Fibroblast of skin of right biceps (primary cell): ENCODE data around the gene SENP1.

ENCODE experiments used
- DNase-seq: peaks from one replicate; pipeline ENCODE4 v3.0.0-alpha.2; 2013

SENP1 gene

DNA sequence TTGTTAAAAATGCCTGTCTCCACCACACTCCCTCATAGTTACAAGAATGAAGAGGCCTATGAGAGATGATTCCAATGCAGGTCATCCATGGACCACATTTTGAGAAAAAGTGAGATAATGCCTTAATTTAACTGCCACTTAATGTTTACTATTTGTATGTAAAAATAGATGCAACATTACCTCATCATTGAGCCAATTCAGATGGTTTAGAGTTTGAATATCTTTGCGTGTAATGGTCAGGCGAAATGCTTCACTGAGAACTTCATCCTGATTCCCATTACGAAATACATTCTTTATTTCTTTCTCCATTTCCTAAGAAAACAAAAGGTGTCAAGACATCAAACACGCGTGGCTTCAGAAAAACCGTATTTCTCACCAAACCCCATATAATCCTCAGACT is 42.3 kb downstream of the SENP1 start:
- DNase-seq = no peak

DNA sequence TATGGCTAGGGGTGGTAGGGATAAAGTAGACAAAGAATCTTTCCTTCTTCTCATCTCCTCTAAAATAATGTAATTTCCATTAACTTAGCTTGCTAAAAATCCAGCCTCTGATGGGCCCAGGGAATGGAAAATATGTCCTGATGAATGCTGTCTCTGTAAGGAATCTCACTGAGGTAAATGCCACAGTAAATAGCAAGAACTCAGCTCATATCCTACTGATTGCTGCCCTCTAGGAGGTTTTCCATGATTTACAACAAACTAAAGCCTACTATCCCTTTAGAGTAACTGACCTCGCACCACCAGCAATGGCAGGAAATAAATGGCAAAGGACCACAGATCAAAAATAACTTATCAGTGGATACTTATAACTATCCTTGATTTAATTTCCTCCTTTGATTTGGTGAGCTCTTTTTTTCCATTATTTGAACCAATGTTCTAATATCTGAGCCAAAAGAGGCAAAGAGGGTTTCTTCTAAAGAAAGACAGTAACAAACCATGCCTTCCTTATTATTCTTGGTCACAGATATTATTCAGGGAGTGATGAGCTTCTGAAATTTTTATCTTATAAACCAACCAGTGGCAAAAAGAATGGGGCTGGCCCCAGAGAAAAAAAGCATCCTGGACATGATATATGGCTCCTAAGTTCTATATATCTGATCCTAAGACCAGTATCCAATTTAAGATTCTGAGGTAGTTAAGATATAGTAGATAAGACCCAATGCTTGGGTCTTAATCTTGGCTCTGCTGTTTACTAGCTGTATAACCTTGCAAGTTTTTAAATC is 43.8 kb downstream of the SENP1 start:
- no peak for DNase-seq

DNA sequence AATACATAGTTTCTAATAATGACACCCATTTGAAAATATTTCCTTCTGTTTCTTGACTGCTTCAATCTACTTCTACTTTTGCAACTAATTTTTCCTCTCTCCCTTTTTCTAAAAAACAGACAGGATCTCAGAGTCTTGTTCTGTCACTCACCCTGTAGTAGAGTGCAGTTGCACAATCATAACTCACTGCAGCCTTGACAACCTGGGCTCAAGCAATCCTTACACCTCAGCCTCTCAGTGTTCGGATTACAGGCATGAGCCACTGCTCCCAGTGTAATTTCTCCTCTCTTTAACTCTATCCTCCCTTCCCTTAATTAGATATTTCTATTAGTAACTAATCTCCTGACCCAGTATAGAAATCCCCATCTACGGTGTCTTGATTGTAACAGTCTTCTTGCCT is 45.4 kb downstream of the SENP1 start:
- no peak for DNase-seq

DNA sequence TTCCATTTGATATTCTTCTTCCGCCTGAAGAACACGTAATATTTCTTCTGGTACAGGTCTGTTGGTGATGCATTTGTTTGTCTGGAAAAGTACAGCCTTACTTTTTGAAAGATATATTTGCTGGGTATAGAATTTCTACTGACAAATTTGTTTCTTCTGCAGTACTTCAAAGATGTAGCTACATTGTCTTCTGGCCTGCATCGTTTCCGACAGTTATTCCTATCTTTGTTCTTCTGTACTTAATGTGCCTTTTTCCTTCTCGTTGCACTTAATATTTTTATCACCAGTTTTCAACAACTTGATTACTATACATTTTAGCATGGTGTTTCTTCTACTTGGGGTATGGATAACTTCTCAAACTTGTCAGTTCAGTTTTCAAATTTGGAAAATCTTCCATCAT is 47.1 kb downstream of the SENP1 start:
- DNase-seq = no peak

DNA sequence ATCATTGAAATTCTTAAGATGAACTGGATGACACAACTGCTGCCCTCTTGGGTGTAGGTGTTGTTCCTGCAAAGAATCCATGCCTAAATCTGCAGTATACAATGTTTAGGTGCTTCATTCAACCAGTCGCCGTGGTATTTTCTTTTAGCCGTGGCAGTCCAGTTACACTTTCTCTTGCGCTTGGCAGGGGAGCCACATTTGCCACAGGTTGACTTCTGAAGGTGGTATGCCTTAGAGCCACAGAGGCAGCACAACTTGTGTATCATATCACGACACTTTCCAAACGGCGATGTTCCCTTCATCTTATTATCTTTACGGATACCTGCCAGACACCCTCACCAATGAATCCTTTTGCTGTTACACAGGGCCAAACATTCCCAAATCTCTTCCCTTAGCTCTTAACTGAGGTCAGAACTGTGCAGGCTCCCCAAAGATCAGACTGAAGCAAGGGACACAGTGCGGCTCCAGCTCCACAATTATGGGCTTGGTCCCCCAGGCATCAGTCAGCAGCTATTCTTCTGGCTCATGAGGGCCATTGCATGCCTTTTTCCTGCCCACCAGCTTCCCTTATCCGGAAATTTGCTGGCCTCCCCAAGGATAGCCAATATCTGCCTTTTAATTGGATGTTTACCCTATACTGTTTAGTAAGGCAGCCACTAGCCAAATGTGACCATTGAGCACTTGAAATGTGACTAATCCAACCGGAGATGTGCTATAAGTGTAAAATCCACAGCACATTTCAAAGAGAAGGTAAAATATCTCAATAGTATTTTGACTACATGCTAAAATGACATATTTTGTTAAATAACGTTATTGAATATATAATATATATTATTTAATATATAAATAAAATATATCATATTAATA is 50.7 kb downstream of the SENP1 start:
- no peak for DNase-seq

DNA sequence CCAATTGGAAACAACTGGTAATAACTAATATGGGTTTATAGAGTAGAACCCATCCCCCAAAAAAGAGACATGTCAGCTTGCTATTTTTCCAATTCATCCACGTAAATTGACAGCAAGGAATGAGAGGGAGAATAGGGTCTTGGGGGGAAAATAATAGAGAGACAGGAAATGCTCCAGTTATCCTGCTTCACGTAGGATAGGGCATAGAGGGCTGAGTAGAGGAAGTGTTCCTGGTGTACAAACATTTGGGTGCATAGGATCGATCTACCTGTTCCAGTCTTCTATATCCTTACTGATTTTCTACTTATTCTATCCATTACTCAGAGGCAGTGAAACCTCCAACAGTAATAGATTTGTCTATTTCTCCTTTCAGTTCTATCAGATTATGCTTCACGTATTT is 52.0 kb downstream of the SENP1 start:
- no peak for DNase-seq

DNA sequence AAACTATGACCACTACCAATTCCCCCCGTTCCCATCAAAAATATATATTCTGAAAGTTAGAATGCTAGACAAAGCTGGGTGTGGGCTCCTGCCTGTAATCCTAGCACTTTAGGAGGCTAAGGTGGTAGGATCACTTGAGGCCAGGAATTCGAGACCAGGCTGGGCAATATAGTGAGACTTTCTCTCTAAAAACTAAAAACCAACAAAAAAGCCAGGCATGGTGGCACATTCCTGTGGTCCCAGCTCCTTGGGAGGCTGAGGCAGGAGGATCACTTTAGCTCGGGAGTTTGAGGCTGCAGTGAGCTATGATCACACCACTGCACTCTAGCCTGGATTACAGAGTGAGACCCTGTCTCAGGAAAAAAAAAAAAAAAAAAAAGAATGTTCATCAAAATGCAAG is 52.8 kb downstream of the SENP1 start:
- DNase-seq = no peak

DNA sequence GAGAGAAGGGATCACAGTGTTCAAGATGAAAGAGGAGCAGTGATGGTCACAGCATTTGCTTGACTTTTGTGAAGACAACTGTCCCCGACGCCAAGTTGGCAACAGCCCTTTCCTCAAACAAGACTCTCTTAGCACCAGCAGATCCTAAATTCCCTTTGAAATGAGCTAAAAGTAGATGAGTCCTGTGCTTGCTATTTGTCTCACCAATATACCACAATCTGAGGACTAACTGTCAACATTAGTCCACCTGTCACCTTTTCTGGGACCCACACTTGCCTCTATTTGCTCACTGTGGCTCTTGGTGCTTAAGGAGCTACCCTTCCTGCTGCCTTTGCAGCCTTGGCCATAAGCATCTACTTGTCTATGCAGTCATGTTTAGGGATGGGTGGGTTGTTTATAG is 54.2 kb downstream of the SENP1 start:
- DNase-seq = no peak

DNA sequence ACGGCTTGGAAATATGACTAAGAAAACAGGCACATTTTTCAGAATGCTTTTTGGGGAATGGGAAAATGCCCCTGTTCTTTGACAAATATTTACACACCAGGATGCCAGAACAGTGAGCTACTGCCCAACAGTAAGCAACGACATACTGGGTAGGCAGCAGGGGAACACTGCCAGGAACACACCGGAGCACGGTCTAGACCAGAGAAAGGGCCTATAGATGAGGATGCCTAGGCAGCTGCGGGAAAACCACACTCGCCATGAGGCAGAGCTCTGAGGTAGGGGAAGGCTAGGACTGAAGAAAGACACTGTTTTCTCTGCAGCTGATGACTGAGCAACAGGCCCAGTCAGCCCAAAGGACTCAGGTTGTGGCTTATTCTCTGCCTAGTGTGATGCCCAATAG is 55.7 kb downstream of the SENP1 start:
- DNase-seq = no peak

DNA sequence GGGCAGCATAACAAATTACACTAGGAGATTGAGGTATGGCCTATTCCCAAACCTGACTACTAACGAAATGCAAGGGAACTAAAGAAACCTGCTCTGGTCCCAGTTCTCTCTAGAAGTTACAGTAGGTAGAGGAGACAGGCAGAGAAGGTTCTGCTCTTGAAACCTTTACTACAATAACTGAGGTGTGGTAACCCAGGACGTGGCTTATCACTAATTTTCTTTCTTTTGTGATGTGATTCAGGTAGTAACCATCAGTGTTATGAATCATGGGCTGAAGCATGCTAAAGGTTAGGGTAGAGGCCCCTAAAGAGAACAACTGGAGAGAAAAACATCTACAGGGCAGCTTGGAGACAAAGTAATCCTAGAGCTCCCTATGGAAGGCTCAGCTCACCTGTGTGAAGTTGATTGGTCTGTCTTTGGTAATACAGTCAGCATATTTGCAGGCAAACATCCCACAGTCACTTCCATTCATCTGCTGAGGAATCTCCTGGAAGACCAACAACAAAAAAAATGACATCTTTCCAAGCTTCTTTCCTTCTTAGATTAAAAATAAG is 59.8 kb downstream of the SENP1 start:
- no peak for DNase-seq

DNA sequence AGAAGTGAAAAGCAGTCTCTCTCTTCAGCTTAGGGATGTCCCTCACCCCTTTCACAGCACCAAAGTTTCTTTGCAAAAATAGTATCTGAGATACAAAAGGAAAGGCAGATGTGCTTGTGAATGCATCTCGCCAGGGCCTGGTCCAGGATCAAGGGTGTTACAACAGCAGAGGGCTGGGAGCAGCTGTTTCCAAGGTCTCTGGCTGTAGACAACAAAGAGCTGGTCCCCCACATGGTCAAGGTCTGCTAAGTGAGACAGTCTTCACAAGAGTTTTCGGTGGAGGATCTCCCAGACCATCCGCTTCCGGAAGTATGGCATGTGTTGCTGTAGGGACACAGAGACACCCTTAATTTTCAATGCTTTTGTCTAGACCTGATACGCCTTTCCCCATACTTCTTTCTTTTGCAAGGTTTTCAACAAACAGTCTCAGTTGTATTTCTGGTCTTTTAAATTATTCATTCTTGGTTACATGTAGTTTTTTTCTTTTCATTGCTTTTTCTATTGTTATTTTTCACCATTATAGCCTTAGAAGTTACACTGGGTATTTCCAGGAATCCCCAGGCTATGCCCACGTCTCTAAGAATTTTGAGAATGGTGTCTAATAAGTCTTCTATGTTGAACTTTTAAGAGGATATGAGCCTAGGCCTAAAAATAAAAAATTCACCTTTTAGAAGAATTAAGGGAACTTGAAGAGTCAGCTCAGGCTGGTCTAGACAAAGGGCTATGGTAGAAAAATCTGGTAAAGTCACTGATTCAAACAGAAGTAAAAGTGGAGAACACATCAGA is 60.6 kb downstream of the SENP1 start:
- DNase-seq = no peak

DNA sequence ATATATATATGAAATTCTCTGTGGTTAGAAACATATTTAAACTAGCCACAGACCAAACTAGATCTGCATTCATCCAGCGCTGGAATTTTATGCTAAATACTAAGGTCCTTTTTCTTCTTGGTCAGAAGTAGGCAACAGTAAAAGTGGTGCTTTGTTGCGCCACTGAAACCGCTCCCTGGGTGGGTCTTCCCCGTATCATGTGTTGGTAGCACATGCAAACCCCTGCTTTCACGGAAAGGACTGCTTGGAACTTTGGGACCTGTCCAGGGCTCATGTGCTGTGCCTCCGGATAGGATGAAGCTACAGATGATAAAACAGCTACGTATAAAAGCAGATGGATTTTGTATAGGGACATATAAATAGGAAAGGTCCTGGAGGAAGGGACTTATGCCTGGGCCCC is 61.5 kb downstream of the SENP1 start:
- no peak for DNase-seq

DNA sequence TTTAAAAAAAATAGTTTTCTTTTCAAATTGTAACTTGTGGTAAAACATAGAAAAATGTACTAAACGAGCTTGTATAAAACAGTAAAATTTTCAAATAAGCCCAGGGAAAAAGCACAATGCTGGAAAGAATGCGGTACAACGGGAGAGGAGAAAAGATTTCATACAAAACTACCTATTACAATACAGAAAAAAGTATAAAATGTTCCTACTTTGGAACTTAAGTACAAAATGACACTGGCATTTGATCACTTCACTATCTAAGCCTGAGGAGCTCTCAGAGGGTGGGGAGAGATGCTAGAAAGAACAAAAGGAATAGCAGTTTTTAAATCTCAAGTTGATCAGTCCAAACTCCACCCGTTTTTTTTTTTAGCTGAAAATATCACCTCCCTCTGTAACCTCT is 62.1 kb downstream of the SENP1 start:
- DNase-seq = no peak

DNA sequence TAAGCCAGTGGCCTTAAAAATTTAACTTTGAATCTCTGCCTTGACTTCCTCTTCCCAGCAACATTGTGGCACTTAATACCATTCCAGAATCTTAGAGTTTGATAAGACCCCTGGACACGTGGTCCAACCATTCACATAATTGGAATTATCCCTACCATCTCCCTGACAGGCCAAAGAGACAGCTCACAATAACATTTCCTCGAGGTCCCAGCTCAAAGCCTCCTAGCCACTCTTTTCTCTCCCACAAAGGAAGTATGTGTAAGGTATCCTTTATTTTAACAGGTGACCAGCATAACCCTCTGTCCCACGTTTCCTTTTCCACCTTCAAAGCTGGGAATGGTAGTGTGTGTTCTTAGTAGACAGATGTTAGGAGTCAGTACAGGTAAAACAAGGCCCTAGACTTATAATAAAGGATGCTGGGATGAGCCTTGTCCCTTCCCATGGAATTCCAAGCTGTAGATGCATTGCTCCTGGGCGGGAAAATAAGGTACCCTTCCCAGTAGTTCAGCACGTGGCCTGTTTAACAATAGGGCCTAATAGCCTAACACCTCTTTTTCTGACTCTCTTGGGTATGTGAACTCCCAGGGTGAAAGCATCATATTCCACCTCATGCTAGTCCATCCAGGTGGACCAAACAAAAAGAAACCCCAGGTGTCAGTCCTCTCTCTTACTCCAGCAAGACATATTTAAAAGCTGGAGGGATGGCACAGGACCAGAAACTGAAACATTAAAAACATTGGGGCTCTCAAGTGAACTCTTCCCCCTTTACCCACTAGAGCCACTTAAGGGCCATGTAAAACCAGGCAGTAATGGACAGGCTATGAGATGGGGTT is 64.1 kb downstream of the SENP1 start:
- DNase-seq = no peak

DNA sequence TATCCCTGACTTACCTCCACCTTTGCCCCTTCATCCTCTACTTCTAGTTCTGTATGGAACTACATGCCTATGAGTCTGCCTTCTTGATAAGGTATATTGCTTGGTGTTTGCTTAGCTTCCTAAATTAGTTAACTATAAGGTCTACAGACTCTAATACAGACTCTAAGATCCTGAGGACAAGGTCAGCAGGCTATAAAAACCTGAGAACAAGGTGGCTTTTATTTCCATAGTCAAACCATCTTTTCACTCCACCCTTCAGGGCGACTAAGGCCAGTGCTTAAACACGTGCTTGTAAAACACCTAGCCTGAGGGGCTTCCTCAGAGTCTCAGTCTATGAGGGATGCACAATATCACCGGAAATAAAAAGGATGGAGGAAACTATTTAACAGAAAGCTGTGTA is 65.5 kb downstream of the SENP1 start:
- no peak for DNase-seq

DNA sequence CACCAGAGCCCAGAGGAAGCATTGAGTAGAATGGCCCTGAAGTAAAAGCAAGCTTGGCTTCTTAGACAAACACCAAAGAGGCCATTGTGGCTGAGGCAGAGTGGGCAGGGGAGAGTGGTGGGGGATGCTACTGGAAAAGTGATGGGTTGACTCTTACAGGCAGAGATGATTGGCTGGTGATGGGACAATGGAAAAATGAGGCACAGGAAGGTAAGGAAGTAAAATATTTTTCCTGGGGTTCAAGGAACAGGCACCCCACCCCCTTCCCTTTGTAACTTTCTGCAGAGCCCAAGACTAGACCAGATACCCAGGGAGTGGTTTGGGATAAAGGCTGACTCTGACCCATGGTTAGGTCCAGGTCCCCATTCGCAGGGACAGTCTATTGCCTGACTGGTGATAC is 66.7 kb downstream of the SENP1 start:
- DNase-seq = no peak

DNA sequence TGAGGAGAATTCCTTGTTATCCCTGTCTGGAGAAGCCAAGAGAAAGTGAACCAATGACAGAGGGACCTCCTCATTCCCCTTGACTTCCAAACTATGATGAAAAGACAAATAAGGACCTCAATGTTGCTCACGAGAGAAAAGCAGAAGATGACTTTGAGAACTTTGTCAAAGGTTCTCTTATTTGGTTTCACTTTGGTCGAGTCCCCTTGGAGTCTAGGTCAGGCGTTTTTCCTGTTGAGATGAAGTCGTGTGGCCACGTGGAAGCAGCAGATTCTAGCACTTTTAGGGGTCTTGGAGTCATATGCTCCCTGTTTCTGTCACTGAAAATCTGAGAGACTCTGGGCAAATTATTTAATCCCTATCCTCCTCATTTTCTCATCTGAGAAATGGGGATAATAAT is 67.8 kb downstream of the SENP1 start:
- DNase-seq = no peak

DNA sequence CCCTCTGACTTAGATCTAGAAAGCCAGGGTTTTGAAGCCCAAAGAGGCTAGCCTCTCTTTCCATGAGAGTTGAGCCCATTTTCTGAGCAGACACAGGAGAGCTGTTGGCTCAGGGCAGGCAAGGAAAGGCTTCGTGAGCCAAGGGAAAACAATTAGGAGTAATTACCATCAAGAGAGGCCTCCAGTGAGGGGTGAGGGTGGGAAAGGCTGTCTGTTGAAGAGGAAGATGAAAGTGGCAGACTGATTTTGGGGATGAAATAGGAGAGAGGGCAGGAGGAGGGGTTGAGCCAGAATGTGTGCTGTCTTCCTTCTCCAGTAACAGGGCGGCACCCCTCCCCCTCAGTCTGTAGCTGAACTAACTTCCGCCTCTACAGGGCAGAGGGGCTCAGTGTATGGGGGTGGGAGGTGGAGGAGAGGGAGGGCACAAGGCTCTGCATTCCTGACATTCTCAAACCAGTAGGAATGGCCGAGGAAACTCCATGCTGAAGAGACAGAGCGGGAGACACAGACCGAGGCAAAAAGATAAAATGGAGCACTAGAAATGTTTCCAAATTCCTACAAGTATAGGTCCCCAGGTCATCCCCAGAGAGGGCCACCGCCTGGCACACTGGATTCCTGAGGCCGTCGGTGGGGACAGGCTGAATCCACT is 68.5 kb downstream of the SENP1 start:
- peak; percentile 84 for DNase-seq

DNA sequence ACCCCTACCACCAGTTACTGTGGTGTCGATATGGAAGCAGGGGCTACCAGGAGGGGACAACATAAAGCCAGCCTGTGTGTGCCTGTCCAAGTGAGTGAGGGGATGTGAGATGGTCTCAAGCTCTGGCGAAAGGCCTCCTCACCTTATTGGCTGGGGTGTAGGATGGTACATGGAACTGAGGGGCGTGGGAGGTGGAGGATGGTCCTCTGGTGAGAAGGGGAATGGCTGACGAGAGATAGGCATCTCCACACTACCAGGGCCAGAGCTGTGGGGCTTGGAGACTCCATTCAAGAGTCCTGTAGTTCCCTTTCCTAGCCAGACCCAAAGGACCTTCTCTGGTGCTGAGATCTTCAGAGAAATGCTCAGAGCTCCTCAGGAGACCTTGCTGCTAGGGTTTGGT is 69.1 kb downstream of the SENP1 start:
- no peak for DNase-seq

DNA sequence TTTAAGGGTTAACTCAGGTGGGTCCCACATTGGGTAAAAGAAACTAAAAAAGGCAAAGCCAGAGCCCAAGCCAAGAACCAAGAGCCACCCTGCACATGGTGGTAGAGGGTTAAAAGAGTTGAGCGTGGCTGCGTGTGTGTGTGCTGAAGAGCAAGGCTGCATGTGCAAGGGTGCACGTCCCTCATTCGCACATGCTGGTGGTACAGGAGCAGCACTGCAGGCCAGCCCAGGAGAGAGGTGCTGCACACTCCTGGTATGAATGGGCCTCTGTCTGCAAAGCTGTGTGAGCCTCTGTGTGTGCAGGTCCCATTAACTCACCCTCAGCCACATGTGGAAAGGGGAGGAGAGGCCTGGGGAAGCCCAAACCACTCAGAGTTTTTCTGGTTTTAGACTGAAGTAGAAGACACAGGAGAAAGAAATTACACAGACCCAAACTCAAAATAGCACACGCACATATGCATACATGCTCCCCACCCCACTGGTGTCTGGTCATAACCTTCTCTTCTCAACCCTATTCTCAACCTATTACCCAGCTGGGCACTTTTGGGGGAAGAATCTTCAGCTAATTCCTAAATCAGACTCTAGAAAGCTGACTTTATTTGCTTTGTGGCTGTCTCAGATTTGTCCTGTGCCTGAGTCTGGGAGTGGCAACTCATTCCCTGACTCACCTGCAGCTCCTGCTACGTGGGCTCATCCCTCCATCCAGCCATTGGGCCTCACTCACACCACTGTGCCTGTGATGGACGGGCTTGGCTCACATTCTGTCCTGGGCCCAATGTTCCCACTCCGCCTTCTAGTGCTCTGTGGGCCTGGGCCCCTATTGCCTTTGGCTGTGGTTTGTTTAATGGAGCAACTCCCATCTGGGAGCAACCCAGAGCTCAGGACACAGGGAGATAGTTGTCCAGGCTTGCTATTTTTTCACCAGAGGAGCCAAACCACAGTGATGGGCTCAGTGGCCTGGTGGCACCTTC is 70.8 kb downstream of the SENP1 start:
- DNase-seq = no peak

DNA sequence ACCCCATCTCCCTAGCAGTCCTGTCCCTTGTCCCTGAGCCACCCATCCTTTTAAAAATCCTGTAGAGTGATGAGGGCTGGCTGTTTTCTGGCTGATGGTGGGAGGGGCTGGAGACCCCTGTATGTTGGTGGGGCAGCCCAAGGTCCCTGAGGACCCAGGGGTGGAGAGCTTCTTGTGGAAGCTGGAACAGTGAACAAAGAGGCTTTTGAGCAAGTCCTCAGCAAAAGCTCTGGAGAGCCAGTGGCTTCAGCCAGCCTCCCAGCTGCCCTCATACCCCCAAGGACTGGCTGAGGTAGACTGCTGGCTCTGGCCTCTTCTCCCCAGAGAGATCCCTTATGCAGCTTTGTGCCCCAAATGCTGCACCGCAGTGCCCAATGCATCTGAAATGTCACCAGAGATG is 72.4 kb downstream of the SENP1 start:
- DNase-seq = no peak
